ENCODE results near the gene KRTAP12-3.

The KRTAP12-3 gene

GRCh38 chr21:44700101-44701022, 42.6 kb downstream of the KRTAP12-3 start:
- intact Hi-C loops (cut with DNase I): loop anchor here (10.0 kb wide), 1 partner anchor 634 kb away; no protein-coding TSS in a partner anchor

GRCh38 chr21:44701023-44701400, 43.3 kb downstream of the KRTAP12-3 start:
- intact Hi-C loops (cut with DNase I): loop anchor here (10.0 kb wide), 1 partner anchor 634 kb away; no protein-coding TSS in a partner anchor
- peak in 1 of 10 donors; percentile 29 for DNase-seq

More at GRCh38 chr21:44700101-44701022, 42.6 kb downstream of the KRTAP12-3 start:
- peak in 1 of 10 donors; percentile 12 for DNase-seq

GRCh38 chr21:44701541-44701940, 43.8 kb downstream of the KRTAP12-3 start:
- intact Hi-C loops (cut with DNase I): loop anchor here (10.0 kb wide), 1 partner anchor 633 kb away; no protein-coding TSS in a partner anchor
- DNase-seq: peak in 1 of 10 donors; percentile 45

GRCh38 chr21:44702111-44702972, 44.6 kb downstream of the KRTAP12-3 start:
- intact Hi-C loops (cut with DNase I): loop anchor here (10.0 kb wide), 1 partner anchor 632 kb away; no protein-coding TSS in a partner anchor
- peak in 1 of 10 donors; percentile 51 for DNase-seq

- peak in 1 of 10 donors; percentile 78 for DNase-seq
- intact Hi-C loops (cut with DNase I): loop anchor here (10.0 kb wide), 1 partner anchor 632 kb away; no protein-coding TSS in a partner anchor
Observed at GRCh38 chr21:44702973-44703730, 45.4 kb downstream of the KRTAP12-3 start.

- peak in 1 of 10 donors; percentile 59 for DNase-seq
- intact Hi-C loops (cut with DNase I): loop anchor here (10.0 kb wide), 1 partner anchor 631 kb away; no protein-coding TSS in a partner anchor
Observed at GRCh38 chr21:44703731-44704635, 46.3 kb downstream of the KRTAP12-3 start.

- peak in 1 of 10 donors; percentile 69 for DNase-seq
- intact Hi-C loops (cut with DNase I): loop anchor here (10.0 kb wide), 1 partner anchor 630 kb away; no protein-coding TSS in a partner anchor
Observed at GRCh38 chr21:44704636-44705001, 46.9 kb downstream of the KRTAP12-3 start.

- peak in 1 of 10 donors; percentile 73 for DNase-seq
- intact Hi-C loops (cut with DNase I): loop anchor here (10.0 kb wide), 1 partner anchor 629 kb away; no protein-coding TSS in a partner anchor
Observed at GRCh38 chr21:44706026-44706705, 48.4 kb downstream of the KRTAP12-3 start.

- intact Hi-C loops (cut with DNase I): loop anchor here (10.0 kb wide), 1 partner anchor 628 kb away; no protein-coding TSS in a partner anchor
- peak in 1 of 10 donors; percentile 53 for DNase-seq
Observed at GRCh38 chr21:44706706-44707581, 49.2 kb downstream of the KRTAP12-3 start.
